KMS-11 (cell line): ENCODE measurements around the gene BTF3L4.

Experiments
- H2AFZ ChIP-seq: fragments of 200-600 bp; sonication (generic); 2 replicates; pipeline ENCODE4 v1.6.1; 2016; ENCODE audit warnings: antibody characterized with exemption, mixed run types, low read depth
- H3K27ac ChIP-seq: fragments of 200-600 bp; sonication (generic); 2 replicates; pipeline ENCODE4 v1.6.1; 2016; ENCODE audit warnings: mild to moderate bottlenecking, mixed run types
- H3K27me3 ChIP-seq: fragments of 200-600 bp; sonication (generic); 2 replicates; pipeline ENCODE4 v1.6.1; 2017; ENCODE audit warnings: mild to moderate bottlenecking, low read depth, mixed run types, moderate library complexity; ENCODE audit not compliant: insufficient read depth
- H3K36me3 ChIP-seq: fragments of 200-600 bp; sonication (generic); 2 replicates; pipeline ENCODE4 v1.6.1; 2017; ENCODE audit warnings: mild to moderate bottlenecking, mixed run types; ENCODE audit not compliant: insufficient read depth
- H3K4me1 ChIP-seq: fragments of 200-600 bp; sonication (generic); 2 replicates; pipeline ENCODE4 v1.6.1; 2016; ENCODE audit warnings: mild to moderate bottlenecking, low read depth, mixed run types; ENCODE audit not compliant: poor library complexity, severe bottlenecking
- H3K4me2 ChIP-seq: fragments of 200-600 bp; sonication (generic); 2 replicates; pipeline ENCODE4 v1.7.0; 2016; ENCODE audit warnings: mild to moderate bottlenecking, mixed run types
- H3K4me3 ChIP-seq: fragments of 200-600 bp; sonication (generic); IDR thresholded peaks from 2 replicates; pipeline ENCODE4 v1.6.1; 2017; ENCODE audit warnings: low read depth, low read length, mixed read lengths; ENCODE audit not compliant: insufficient read depth
- H3K79me2 ChIP-seq: fragments of 200-600 bp; sonication (generic); 2 replicates; pipeline ENCODE4 v1.6.1; 2016; ENCODE audit warnings: low read depth, mixed run types; ENCODE audit not compliant: insufficient read depth
- H3K9ac ChIP-seq: fragments of 200-600 bp; sonication (generic); 2 replicates; pipeline ENCODE4 v1.6.1; 2016; ENCODE audit warnings: mild to moderate bottlenecking, mixed run types
- H4K20me1 ChIP-seq: fragments of 200-600 bp; sonication (generic); 2 replicates; pipeline ENCODE4 v1.6.1; 2016; ENCODE audit warnings: mild to moderate bottlenecking, mixed run types; ENCODE audit not compliant: insufficient read depth
- TF ChIP-seq, protein P1 (sequence below): fragments of 200-600 bp; sonication (generic); conservative IDR thresholded peaks from 2 replicates; pipeline ENCODE4 v1.6.1; 2017; ENCODE audit warnings: low read depth, mild to moderate bottlenecking, antibody characterized with exemption, low read length, moderate library complexity, mixed read lengths

Gene BTF3L4

DNA sequence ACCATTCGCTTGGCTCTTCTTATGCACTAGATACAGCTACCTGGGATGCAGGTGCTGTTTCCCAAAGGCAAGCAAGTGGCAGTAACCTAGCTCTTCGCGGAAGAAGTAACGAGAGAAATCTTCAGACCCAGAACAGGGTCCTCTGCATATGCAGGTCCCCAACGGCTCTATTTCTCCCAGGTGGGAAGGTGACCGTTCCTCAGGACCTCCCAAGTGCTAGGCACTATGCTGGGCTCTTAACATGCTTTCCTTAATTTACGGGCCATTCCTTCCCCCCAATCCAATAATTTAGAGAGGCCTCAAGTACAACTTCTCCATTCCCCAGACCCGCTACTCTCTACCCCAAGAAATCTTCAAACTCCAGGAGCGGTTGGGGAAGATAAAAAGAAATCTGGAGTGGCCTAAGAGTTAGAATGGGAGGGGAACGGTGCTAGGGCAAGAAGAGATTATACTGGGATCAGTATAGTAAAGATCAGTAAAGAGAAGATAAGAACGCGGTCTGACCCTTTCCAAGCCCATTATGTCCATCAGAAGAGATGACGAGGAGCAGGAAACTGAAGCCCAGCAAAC is 1.5 kb upstream of the BTF3L4 start:
- TF ChIP-seq, protein P1, sequence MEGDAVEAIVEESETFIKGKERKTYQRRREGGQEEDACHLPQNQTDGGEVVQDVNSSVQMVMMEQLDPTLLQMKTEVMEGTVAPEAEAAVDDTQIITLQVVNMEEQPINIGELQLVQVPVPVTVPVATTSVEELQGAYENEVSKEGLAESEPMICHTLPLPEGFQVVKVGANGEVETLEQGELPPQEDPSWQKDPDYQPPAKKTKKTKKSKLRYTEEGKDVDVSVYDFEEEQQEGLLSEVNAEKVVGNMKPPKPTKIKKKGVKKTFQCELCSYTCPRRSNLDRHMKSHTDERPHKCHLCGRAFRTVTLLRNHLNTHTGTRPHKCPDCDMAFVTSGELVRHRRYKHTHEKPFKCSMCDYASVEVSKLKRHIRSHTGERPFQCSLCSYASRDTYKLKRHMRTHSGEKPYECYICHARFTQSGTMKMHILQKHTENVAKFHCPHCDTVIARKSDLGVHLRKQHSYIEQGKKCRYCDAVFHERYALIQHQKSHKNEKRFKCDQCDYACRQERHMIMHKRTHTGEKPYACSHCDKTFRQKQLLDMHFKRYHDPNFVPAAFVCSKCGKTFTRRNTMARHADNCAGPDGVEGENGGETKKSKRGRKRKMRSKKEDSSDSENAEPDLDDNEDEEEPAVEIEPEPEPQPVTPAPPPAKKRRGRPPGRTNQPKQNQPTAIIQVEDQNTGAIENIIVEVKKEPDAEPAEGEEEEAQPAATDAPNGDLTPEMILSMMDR: no peak
- peak overlapping the region; percentile 91 for H2AFZ ChIP-seq

DNA sequence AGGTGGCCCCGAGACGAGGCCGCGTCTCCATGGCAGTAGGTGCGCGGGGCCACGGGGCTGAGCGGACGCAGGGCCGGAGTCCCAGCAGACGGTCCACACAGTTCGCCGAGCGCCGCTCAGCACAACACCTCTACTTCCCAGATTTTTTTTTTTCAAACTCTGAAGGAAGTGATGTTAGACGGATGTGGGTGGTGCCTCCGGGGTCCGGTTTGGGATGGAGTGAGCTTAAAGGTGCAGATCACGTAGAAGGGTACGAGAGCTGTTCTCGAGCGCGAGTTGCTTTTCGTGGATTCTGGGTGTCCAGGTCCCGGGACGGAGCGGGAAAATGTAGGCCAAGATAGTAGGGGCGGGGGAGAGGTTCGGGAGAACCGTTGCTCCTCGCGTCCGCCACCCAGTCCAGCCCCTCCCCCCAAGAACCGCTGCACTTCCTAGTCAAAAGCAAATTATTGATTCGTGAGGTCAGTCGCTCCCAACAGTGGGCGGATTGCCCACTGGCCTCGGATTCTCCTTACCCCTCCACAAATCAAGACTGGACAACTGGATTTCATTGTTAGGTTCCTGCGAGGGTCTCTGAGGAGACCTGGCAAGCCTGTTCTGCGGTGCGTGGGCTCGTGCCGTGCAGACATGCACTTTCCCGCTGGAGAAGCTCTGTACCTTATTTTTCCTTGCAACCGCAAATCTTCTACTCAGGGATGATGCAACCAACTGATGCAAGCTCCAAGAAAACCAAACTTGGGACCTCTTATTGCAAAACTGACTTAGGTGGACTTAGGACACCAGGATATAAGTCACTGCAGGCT is 829 bp upstream of the BTF3L4 start, which contains the start of gene TXNDC12:
TXNDC12 (minus strand) TSS at position 126 of the 800 bp plus-strand sequence; CDS start at position 31, 95 bp downstream.
- H4K20me1 ChIP-seq: peaks cover 22% of the 10 kb centered on the region; the same call in 1 of the 2 replicates
- H3K4me3 ChIP-seq: peak within 1 kb of the TSS; percentile 97
- H3K79me2 ChIP-seq: peaks cover 59% of the 10 kb centered on the region
- peak within 1 kb of the TSS; percentile 74 for H3K27ac ChIP-seq
- peak within 1 kb of the TSS; percentile 91 for H2AFZ ChIP-seq
- peaks cover 48% of the 10 kb centered on the region for H3K4me1 ChIP-seq
- H3K36me3 ChIP-seq: no peaks in the 10 kb centered on the region; the same call in 1 of the 2 replicates
- no peaks in the 10 kb centered on the region; the same call in 1 of the 2 replicates for H3K27me3 ChIP-seq
- peak within 1 kb of the TSS; percentile 72 for H3K4me2 ChIP-seq
- TF ChIP-seq, protein P1: no peak
- H3K9ac ChIP-seq: peak within 1 kb of the TSS; percentile 92

More for the DNA sequence above, 1.5 kb upstream of the BTF3L4 start:
- peak overlapping the region; percentile 97 for H3K4me3 ChIP-seq
- no peaks in the 10 kb centered on the region for H3K36me3 ChIP-seq
- no peaks in the 10 kb centered on the region; the same call in 1 of the 2 replicates for H3K27me3 ChIP-seq
- H3K4me2 ChIP-seq: peak overlapping the region; percentile 72
- H3K27ac ChIP-seq: peak overlapping the region; percentile 74
- H3K79me2 ChIP-seq: peaks cover 52% of the 10 kb centered on the region
- H4K20me1 ChIP-seq: peaks cover 22% of the 10 kb centered on the region; the same call in 1 of the 2 replicates
- H3K9ac ChIP-seq: peak overlapping the region; percentile 92
- H3K4me1 ChIP-seq: peaks cover 43% of the 10 kb centered on the region

- peak overlapping the region; percentile 91 for H2AFZ ChIP-seq
- H3K9ac ChIP-seq: peak overlapping the region; percentile 92
- H3K4me2 ChIP-seq: peak overlapping the region; percentile 72
- H3K27me3 ChIP-seq: no peaks in the 10 kb centered on the region
- H3K4me1 ChIP-seq: peaks cover 48% of the 10 kb centered on the region
- peaks cover 64% of the 10 kb centered on the region for H3K79me2 ChIP-seq
- TF ChIP-seq, protein P1: no peak
- H3K4me3 ChIP-seq: peak overlapping the region; percentile 97
- H4K20me1 ChIP-seq: peaks cover 22% of the 10 kb centered on the region; the same call in 1 of the 2 replicates
- peak overlapping the region; percentile 74 for H3K27ac ChIP-seq
- H3K36me3 ChIP-seq: no peaks in the 10 kb centered on the region; the same call in 1 of the 2 replicates
Measured at GRCh38 chr1:52055866-52056162, 281 bp upstream of the BTF3L4 start.

DNA sequence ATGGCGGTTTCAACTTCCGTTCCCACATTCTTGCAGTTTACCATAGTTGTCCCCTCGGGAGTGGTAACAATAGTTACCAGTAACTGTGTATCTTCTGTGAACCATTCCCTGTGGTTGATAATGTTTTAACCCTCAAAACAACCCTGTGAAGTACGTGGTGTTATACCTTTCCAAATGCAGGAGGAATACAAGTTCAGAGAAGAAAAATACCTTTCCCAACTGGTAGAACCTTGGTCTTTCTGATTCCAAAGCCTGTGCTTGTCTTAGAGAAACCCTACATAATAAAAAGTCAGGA is 789 bp downstream of the BTF3L4 start:
- H3K4me3 ChIP-seq: peak overlapping the region; percentile 97
- TF ChIP-seq, protein P1: no peak; the same call in 1 of the 2 replicates
- peak overlapping the region; percentile 92 for H3K9ac ChIP-seq
- peaks cover 70% of the 10 kb centered on the region for H3K79me2 ChIP-seq
- peak overlapping the region; percentile 74 for H3K27ac ChIP-seq
- H4K20me1 ChIP-seq: peaks cover 22% of the 10 kb centered on the region; the same call in 1 of the 2 replicates
- no peaks in the 10 kb centered on the region; the same call in 1 of the 2 replicates for H3K36me3 ChIP-seq
- peak overlapping the region; percentile 91 for H2AFZ ChIP-seq
- H3K27me3 ChIP-seq: no peaks in the 10 kb centered on the region
- peaks cover 48% of the 10 kb centered on the region for H3K4me1 ChIP-seq
- peak overlapping the region; percentile 98 for H3K4me2 ChIP-seq
